Thyroid gland (tissue), 4 donors: Measurements from ENCODE around the gene ORM1.

Experiments used
- POLR2A ChIP-seq, 2 donors: fragments of 450-650 bp; IDR thresholded peaks; one replicate each; pipeline ENCODE4 v1.6.1; 2017; ENCODE audit warnings: antibody characterized with exemption in 2 of 2, mild to moderate bottlenecking in 2 of 2, moderate library complexity in 1 of 2
- TF ChIP-seq, protein P1 (sequence below), 6 experiments: fragments of 200-600 bp in 3 of 6; fragments of 450-650 bp in 3 of 6; sonication (generic) in 3 of 6; IDR thresholded peaks; one replicate each; pipeline ENCODE4 v1.5.1; 2016 to 2019; ENCODE audit warnings: antibody characterized with exemption in 6 of 6, mild to moderate bottlenecking in 2 of 6, inconsistent platforms in 1 of 6, moderate library complexity in 1 of 6

- TF ChIP-seq POLR2A (IDR thresholded peaks at IDR 0.05): no peak
- TF ChIP-seq, protein P1, sequence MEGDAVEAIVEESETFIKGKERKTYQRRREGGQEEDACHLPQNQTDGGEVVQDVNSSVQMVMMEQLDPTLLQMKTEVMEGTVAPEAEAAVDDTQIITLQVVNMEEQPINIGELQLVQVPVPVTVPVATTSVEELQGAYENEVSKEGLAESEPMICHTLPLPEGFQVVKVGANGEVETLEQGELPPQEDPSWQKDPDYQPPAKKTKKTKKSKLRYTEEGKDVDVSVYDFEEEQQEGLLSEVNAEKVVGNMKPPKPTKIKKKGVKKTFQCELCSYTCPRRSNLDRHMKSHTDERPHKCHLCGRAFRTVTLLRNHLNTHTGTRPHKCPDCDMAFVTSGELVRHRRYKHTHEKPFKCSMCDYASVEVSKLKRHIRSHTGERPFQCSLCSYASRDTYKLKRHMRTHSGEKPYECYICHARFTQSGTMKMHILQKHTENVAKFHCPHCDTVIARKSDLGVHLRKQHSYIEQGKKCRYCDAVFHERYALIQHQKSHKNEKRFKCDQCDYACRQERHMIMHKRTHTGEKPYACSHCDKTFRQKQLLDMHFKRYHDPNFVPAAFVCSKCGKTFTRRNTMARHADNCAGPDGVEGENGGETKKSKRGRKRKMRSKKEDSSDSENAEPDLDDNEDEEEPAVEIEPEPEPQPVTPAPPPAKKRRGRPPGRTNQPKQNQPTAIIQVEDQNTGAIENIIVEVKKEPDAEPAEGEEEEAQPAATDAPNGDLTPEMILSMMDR (IDR thresholded peaks at IDR 0.05): no peak
Measured at GRCh38 chr9:114278881-114279570, 43.9 kb upstream of the ORM1 start.
